Muscle of leg (tissue), 16 donors: ENCODE results near the gene NR1H4. TPM values are rescaled to one million over a fixed set of nuclear protein-coding genes. Genes with fewer than 3 reads are reported as not detected.
A peak's percentile ranks its signal among the peaks of the same experiment; 100 is the strongest.
"Not testable (repeated sequence)": the region's sequence is repeated elsewhere in the genome, so short reads cannot be mapped to it uniquely, and the experiment has no call there.

ENCODE experiments used
- DNase-seq: peaks from one replicate; pipeline ENCODE4 v3.0.0; 2013
- H3K27ac ChIP-seq: one replicate; pipeline ENCODE4 v1.5.1; 2013; ENCODE audit warnings: mild to moderate bottlenecking, low read length, control low read depth
- H3K27me3 ChIP-seq: one replicate; pipeline ENCODE4 v1.6.1; 2013; ENCODE audit warnings: low read length; ENCODE audit not compliant: control insufficient read depth, insufficient read depth
- H3K36me3 ChIP-seq: one replicate; pipeline ENCODE4 v1.6.1; 2013; ENCODE audit warnings: low read length; ENCODE audit not compliant: control insufficient read depth, insufficient read depth
- H3K4me1 ChIP-seq: one replicate; pipeline ENCODE4 v1.6.1; 2013; ENCODE audit warnings: low read length; ENCODE audit not compliant: control insufficient read depth, insufficient read depth
- H3K4me3 ChIP-seq: one replicate; pipeline ENCODE4 v1.5.1; 2013; ENCODE audit warnings: low read length, control low read depth
- H3K9me3 ChIP-seq: replicated peaks from 2 replicates; pipeline ENCODE4 v1.6.1; 2013; ENCODE audit warnings: low read depth, low read length; ENCODE audit not compliant: control insufficient read depth
- WGBS: methylation state at CpG from one replicate; pipeline ENCODE4 v1.1.5; 2013; ENCODE audit warnings: missing lambda C conversion rate; ENCODE audit not compliant: insufficient coverage; 5-methylcytosine and 5-hydroxymethylcytosine counted together
- long read RNA-seq, 11 donors: transcript quantifications; one replicate each; lab custom pipeline, GENCODE V29; 2026
- polyA plus RNA-seq, 8 donors: library from polyadenylated mRNA; unstranded; fragments of 120-200 nt; gene quantifications; one replicate each; pipeline versions ENCODE4 v1.2.1 to v1.2.3, GENCODE V29; 2013; ENCODE audit warnings: inconsistent platforms in 1 of 8, low replicate concordance in 1 of 8; ENCODE audit not compliant: insufficient read length in 8 of 8, insufficient read depth in 1 of 8
- total RNA-seq: library from RNA; stranded (reverse); fragments of 120-200 nt; gene quantifications from one replicate; pipeline ENCODE4 v1.2.4, GENCODE V29; 2013

NR1H4 gene
- 0.04 TPM for total RNA-seq
- polyA plus RNA-seq, result 1 to 10 TPM in 1 of 8 donors, under 1 TPM in 4, not detected in 3; 0.16 to 3.4 (median 0.22) TPM
- long read RNA-seq, donor 1, result 0 reads
- long read RNA-seq, donor 2, result 0 reads
- long read RNA-seq, donor 3, result 0 reads
- long read RNA-seq, donor 4, result 0 reads
- long read RNA-seq, donor 5, result 0 reads
- long read RNA-seq, donor 6, result 0 reads
- long read RNA-seq, donor 7, result 0 reads
- long read RNA-seq, donor 8, result 0 reads
- long read RNA-seq, donor 9, result 0 reads
- long read RNA-seq, donor 10, result 0 reads
- long read RNA-seq, donor 11, result 0 reads

DNA sequence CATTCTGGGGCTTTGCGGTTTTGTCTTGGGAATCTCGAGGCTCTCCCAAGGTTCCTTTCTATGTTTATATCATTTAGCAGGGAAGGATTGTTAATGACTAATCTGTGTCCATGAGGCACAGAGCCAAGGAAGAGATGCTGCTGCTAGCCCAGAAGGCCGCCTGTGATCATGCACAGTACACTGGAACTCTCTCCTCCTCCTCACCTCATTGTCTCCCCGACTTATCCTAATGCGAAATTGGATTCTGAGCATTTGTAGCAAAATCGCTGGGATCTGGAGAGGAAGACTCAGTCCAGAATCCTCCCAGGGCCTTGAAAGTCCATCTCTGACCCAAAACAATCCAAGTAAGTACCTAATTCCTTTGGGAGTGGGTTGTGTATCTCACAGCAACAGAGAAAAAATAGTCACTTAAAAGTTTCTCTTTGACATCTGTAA lies at the start of gene NR1H4:
NR1H4 (plus strand) TSS at position 151 of the 435 bp plus-strand sequence. CDS start 19,458 bp downstream, outside the sequence.
- WGBS, result no CpG with 5 or more reads among the region's 6 CpGs
- H3K27ac ChIP-seq, result no peak within 1 kb of the TSS
- no peak within 1 kb of the TSS for H3K4me3 ChIP-seq
- no peaks in the 10 kb centered on the region for H3K27me3 ChIP-seq
- no peak for DNase-seq
- H3K4me1 ChIP-seq, result no peaks in the 10 kb centered on the region
- no peaks in the 10 kb centered on the region for H3K9me3 ChIP-seq
- no peaks in the 10 kb centered on the region for H3K36me3 ChIP-seq

GRCh38 chr12:100426145-100426544 lies 47.5 kb upstream of the NR1H4 start:
- Histone ChIP-seq H3K27me3 (no peaks in the 10 kb centered on the region), H3K4me3 (no peak overlapping the region), H3K36me3 (no peaks in the 10 kb centered on the region), H3K4me1 (no peaks in the 10 kb centered on the region), H3K27ac (no peak overlapping the region), H3K9me3 (no peaks in the 10 kb centered on the region)
- no CpG with 5 or more reads among the region's 1 CpG for WGBS
- no peak for DNase-seq

- Histone ChIP-seq H3K27me3 (no peaks in the 10 kb centered on the region), H3K36me3 (no peaks in the 10 kb centered on the region), H3K4me1 (no peaks in the 10 kb centered on the region), H3K9me3 (no peaks in the 10 kb centered on the region), H3K4me3 (no peak overlapping the region), H3K27ac (no peak overlapping the region)
- DNase-seq, result no peak
- 57% methylated on average over 2 of the region's 3 CpGs for WGBS
These were observed 46.6 kb upstream of the NR1H4 start for GRCh38 chr12:100427078-100427477.

GRCh38 chr12:100430251-100430650 lies 43.4 kb upstream of the NR1H4 start:
- not testable (repeated sequence) for H3K4me3 ChIP-seq, H3K9me3 ChIP-seq, H3K27me3 ChIP-seq, H3K27ac ChIP-seq, H3K36me3 ChIP-seq, H3K4me1 ChIP-seq, DNase-seq
- WGBS, result 98% methylated on average over 15 of the region's 32 CpGs

- H3K4me3 ChIP-seq, result no peak overlapping the region
- H3K27me3 ChIP-seq, result no peaks in the 10 kb centered on the region
- no peaks in the 10 kb centered on the region for H3K9me3 ChIP-seq
- no CpG with 5 or more reads among the region's 2 CpGs for WGBS
- DNase-seq, result peak; percentile 8
- H3K4me1 ChIP-seq, result no peaks in the 10 kb centered on the region
- no peaks in the 10 kb centered on the region for H3K36me3 ChIP-seq
- no peak overlapping the region for H3K27ac ChIP-seq
These were observed 40.0 kb upstream of the NR1H4 start for GRCh38 chr12:100433701-100434100.

DNA sequence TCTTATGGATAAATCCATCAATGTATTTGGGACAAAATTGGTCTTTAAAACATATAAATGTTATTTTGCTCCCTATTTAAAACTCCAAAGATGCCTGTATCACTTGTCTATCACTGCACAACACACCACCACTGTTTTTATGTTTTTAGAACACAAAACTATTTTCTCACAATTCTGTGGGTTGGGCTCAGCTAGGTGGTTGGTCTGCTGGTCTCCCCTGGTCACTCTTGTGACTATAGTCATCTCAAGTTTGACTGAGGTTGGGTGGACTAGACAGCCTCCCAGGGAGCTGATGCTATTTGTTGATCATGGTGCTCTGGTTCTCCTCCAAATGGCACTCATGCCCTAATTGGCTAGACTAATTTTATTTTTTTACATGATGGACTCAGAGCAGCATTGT lies 39.5 kb upstream of the NR1H4 start:
- no peak for DNase-seq
- Histone ChIP-seq H3K4me3 (no peak overlapping the region), H3K27me3 (no peaks in the 10 kb centered on the region), H3K9me3 (no peaks in the 10 kb centered on the region), H3K4me1 (no peaks in the 10 kb centered on the region), H3K36me3 (no peaks in the 10 kb centered on the region), H3K27ac (no peak overlapping the region)

DNA sequence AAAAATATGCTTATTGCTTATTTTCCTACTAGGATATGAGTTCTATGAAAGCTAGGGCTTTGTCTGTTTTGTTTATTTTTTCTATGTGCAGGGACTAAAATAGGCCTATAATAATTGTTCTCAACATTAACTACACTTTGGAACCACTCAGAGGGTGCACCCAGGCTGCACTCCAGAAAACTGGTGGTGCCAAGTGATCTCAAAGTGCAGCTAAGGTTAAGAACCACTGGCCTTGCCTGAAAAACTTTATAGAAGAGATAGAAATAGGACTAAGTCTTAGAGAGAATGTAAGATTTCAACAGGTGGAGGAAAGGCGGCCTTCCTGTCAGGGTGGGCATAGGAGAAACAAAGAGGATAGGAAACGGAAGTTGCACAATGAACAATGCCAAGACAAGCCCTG lies 37.7 kb upstream of the NR1H4 start:
- H3K36me3 ChIP-seq, result no peaks in the 10 kb centered on the region
- H3K4me3 ChIP-seq, result no peak overlapping the region
- H3K27me3 ChIP-seq, result no peaks in the 10 kb centered on the region
- H3K9me3 ChIP-seq, result no peaks in the 10 kb centered on the region
- DNase-seq, result no peak
- H3K4me1 ChIP-seq, result no peaks in the 10 kb centered on the region
- H3K27ac ChIP-seq, result no peak overlapping the region
- 83% methylated on average over 1 of the region's 2 CpGs for WGBS

GRCh38 chr12:100437038-100437841 lies 36.4 kb upstream of the NR1H4 start:
- no peaks in the 10 kb centered on the region for H3K36me3 ChIP-seq
- no peaks in the 10 kb centered on the region for H3K27me3 ChIP-seq
- DNase-seq, result no peak
- no CpG with 5 or more reads among the region's 6 CpGs for WGBS
- H3K4me3 ChIP-seq, result no peak overlapping the region
- no peaks in the 10 kb centered on the region for H3K4me1 ChIP-seq
- H3K9me3 ChIP-seq, result no peaks in the 10 kb centered on the region
- no peak overlapping the region for H3K27ac ChIP-seq

- H3K36me3 ChIP-seq, result no peaks in the 10 kb centered on the region
- no CpG with 5 or more reads among the region's 2 CpGs for WGBS
- H3K27me3 ChIP-seq, result no peaks in the 10 kb centered on the region
These were observed 33.9 kb upstream of the NR1H4 start for GRCh38 chr12:100439797-100440196.

DNA sequence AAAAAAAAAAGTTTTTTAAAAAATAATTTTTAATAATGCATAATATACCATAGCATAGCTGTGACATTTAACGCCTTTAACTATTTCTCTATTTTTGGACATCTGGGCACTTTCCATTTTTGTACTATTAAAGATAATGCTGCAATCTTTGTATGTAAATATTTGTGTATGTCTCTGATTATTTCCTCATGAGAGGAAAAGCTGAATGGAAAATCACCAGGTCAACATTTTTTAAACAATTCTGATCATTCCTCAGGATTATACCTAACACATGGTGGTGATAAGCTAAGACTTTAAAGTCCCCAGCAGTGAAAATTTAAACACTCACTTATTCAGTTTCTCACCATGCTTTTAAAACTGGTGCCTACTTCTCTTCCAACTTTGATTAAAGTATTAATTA lies 31.3 kb upstream of the NR1H4 start:
- no peak for DNase-seq
- WGBS, result no CpG with 5 or more reads among the region's 1 CpG
- Histone ChIP-seq H3K4me3 (no peak overlapping the region), H3K27ac (no peak overlapping the region), H3K36me3 (no peaks in the 10 kb centered on the region), H3K4me1 (no peaks in the 10 kb centered on the region), H3K9me3 (no peaks in the 10 kb centered on the region), H3K27me3 (no peaks in the 10 kb centered on the region)

More at GRCh38 chr12:100439797-100440196, 33.9 kb upstream of the NR1H4 start:
- no peaks in the 10 kb centered on the region for H3K4me1 ChIP-seq
- H3K9me3 ChIP-seq, result no peaks in the 10 kb centered on the region
- no peak overlapping the region for H3K4me3 ChIP-seq
- no peak for DNase-seq
- no peak overlapping the region for H3K27ac ChIP-seq
